ENCODE data around the gene CDKN2B. TPM values are rescaled to one million over a fixed set of nuclear protein-coding genes. Genes with fewer than 3 reads are reported as not detected.
A peak's percentile ranks its signal among the peaks of the same experiment; 100 is the strongest.

Gene CDKN2B
- total and polyA plus RNA-seq, 7 donors, result 1.7 to 12.3 (median 7.2) TPM

- TF ChIP-seq, protein P1, sequence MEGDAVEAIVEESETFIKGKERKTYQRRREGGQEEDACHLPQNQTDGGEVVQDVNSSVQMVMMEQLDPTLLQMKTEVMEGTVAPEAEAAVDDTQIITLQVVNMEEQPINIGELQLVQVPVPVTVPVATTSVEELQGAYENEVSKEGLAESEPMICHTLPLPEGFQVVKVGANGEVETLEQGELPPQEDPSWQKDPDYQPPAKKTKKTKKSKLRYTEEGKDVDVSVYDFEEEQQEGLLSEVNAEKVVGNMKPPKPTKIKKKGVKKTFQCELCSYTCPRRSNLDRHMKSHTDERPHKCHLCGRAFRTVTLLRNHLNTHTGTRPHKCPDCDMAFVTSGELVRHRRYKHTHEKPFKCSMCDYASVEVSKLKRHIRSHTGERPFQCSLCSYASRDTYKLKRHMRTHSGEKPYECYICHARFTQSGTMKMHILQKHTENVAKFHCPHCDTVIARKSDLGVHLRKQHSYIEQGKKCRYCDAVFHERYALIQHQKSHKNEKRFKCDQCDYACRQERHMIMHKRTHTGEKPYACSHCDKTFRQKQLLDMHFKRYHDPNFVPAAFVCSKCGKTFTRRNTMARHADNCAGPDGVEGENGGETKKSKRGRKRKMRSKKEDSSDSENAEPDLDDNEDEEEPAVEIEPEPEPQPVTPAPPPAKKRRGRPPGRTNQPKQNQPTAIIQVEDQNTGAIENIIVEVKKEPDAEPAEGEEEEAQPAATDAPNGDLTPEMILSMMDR (IDR thresholded peaks at IDR 0.05), result no peak
- intact Hi-C loops (cut with DNase I), result loop anchor here (2.0 to 10.0 kb wide), 3 partner anchors 196 to 226 kb away; no protein-coding TSS in a partner anchor
- Histone ChIP-seq H3K4me1 (peaks cover 36% of the 10 kb centered on the region), H3K27me3 (ENCODE audit: insufficient read depth in 3 of 3, low read length in 2 of 3) (no peaks in the 10 kb centered on the region), H3K36me3 (ENCODE audit: insufficient read depth in 1 of 2, low read depth in 1 of 2) (no peaks in the 10 kb centered on the region), H3K9me3 (no peaks in the 10 kb centered on the region), H3K4me3 (no peak overlapping the region), H3K27ac (no peak overlapping the region)
- no peak for DNase-seq
- 70 to 75% (median 71%) methylated on average over 3 of the region's 3 CpGs for WGBS, 3 donors
- ATAC-seq, result no peak
Measured at GRCh38 chr9:22039258-22039657, 30.2 kb upstream of the CDKN2B start.

DNA sequence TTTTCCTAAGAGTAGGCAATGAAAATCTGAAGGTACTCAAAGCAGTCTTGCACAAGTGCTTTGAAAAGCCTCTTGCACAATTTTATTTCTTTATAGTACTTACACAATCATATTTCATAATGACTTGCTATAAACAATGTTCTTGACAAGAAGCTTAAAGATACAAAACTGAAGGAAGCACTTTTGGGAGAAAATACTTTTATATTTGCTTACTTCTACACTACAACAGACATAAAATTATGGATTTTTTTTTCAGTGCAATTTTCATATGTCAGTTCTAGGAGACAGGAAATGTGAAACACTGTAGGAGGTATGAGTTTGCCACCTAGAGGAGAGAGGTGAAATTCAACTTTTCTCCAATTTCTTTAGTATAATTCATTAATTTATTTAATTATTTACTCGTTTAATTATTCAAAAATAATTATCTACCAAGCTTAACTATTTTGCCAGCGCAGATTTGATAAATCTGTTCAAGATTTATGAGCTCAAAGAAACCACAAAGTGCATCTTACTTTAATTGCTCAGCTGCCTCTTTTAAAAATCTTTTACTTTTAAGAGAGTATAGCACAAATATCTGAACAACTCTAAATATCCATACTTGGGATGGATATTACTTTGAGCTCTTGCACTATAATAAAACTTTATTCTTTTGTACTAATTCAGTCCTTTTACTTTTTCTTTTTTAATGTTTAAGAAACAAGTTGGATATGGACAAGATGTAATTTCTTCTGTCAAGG lies 29.0 kb upstream of the CDKN2B start:
- Histone ChIP-seq H3K27ac (peak overlapping the region; percentile 75), H3K4me1 (peaks cover 36% of the 10 kb centered on the region), H3K9me3 (no peaks in the 10 kb centered on the region), H3K4me3 (no peak overlapping the region), H3K27me3 (ENCODE audit: insufficient read depth in 3 of 3, low read length in 2 of 3) (no peaks in the 10 kb centered on the region), H3K36me3 (ENCODE audit: insufficient read depth in 1 of 2, low read depth in 1 of 2) (no peaks in the 10 kb centered on the region)
- 31 to 41% (median 32%) methylated on average over 2 of the region's 2 CpGs for WGBS, 3 donors
- TF ChIP-seq, protein P1 (IDR thresholded peaks at IDR 0.05), result peak; percentile 68
- ATAC-seq, result peak; percentile 58 to 82 (median 68)
- intact Hi-C loops (cut with DNase I), result loop anchor here (2.0 to 10.0 kb wide), 4 partner anchors 27 to 225 kb away; no protein-coding TSS in a partner anchor
- no peak for DNase-seq

DNA sequence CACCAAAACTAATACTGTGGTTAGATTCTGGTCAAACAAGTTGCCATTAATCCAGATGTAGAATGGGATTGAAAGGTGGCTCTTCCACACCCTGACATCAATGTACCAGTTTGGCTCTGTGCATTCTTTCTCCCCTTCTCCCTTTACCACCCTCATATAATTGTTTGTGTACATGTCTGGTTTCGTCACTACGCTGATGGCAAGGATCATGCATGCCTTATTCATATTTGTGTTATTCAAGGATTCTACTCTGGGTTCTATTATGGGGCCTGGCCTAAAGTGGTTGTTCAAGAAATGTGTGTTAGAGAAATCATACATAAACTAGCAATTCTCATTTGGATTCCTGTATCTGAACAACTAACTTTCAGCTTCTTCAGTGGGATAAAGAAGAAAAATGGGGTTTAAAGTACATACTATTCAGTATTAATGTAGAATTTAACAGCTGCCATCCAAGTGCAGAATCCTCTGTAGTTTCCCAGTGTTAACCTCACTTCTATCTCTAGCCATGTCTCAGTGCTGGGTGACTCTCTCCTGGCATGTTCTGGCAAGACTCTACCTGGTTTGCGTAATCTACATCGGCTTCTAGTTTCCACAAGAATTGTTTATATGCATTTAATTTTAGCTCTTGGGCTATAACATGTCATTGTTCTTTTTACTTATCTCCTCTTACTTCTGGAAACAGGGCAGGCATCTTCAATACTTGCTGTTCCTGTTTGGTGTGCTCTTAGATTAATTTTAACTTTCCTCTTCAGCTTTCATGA lies 27.9 kb upstream of the CDKN2B start:
- intact Hi-C loops (cut with DNase I), result loop anchor here (2.0 to 10.0 kb wide), 3 partner anchors 26 to 222 kb away; no protein-coding TSS in a partner anchor
- peaks cover 36% of the 10 kb centered on the region for H3K4me1 ChIP-seq
- no peaks in the 10 kb centered on the region for H3K9me3 ChIP-seq
- no peaks in the 10 kb centered on the region for H3K36me3 ChIP-seq (ENCODE audit: insufficient read depth in 1 of 2, low read depth in 1 of 2)
- WGBS, 3 donors, result 61 to 74% (median 66%) methylated on average over 4 of the region's 4 CpGs
- TF ChIP-seq, protein P1 (IDR thresholded peaks at IDR 0.05), result no peak
- peak; percentile 81 to 95 (median 90) for ATAC-seq
- peak overlapping the region; percentile 75 for H3K27ac ChIP-seq
- no peak for DNase-seq
- H3K4me3 ChIP-seq, result no peak overlapping the region
- no peaks in the 10 kb centered on the region for H3K27me3 ChIP-seq (ENCODE audit: insufficient read depth in 3 of 3, low read length in 2 of 3)

DNA sequence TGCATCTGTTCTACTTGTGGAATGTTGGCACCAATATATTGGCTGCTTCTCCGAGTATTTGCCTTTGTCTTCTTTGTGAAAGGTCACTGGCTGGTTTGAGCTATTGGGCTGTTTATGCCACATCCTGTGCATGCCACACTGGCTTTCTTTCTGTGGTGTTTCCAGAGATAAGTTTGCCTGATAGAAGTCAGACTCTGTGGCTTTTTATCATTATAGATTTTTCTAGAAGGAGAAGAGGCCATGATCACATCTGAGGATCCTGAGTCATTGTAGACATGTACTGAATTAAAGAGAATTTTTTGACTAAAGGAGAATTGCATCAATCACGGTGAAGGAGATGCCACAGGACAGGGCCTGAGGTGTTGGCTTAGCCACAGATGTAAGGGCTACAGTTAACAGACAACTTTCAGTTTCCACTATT lies 26.5 kb upstream of the CDKN2B start:
- DNase-seq (no peak), ATAC-seq (no peak)
- Histone ChIP-seq H3K4me3 (no peak overlapping the region), H3K27me3 (ENCODE audit: insufficient read depth in 3 of 3, low read length in 2 of 3) (no peaks in the 10 kb centered on the region), H3K27ac (no peak overlapping the region), H3K4me1 (peaks cover 36% of the 10 kb centered on the region), H3K9me3 (no peaks in the 10 kb centered on the region), H3K36me3 (ENCODE audit: insufficient read depth in 1 of 2, low read depth in 1 of 2) (no peaks in the 10 kb centered on the region)
- intact Hi-C loops (cut with DNase I), result loop anchor here (2.0 to 10.0 kb wide), 3 partner anchors 25 to 221 kb away; no protein-coding TSS in a partner anchor
- 45 to 51% (median 49%) methylated on average over 2 of the region's 2 CpGs for WGBS, 3 donors
- TF ChIP-seq, protein P1 (IDR thresholded peaks at IDR 0.05), result no peak
